K562 (cell line): ENCODE measurements around the gene ZNF548. TPM values are rescaled to one million over a fixed set of nuclear protein-coding genes. Genes with fewer than 3 reads are reported as not detected.
A peak's percentile ranks its signal among the peaks of the same experiment; 100 is the strongest.

Experiments used
- GABPA ChIP-seq: fragments of 200-800 bp; sonication (Bioruptor generic); conservative IDR thresholded peaks from 2 replicates; pipeline ENCODE4 v1.6.1; 2016; ENCODE audit warnings: low read depth, missing genetic modification characterization, missing compliant biosample characterization
- HNRNPK ChIP-seq: fragments of 200-400 bp; formaldehyde crosslinking; IDR thresholded peaks from one replicate; pipeline ENCODE4 v1.6.1; 2018; ENCODE audit warnings: mild to moderate bottlenecking, low read depth, low read length; ENCODE audit not compliant: poor library complexity, severe bottlenecking
- KDM4B ChIP-seq, 2 experiments: fragments of 450-650 bp in 1 of 2; sonication (generic) in 1 of 2; IDR thresholded peaks; 2 replicates each; pipeline ENCODE4 v1.6.1; 2016 to 2017; ENCODE audit warnings: borderline replicate concordance in 2 of 2, antibody characterized with exemption in 1 of 2, low read depth in 1 of 2, mild to moderate bottlenecking in 1 of 2
- LEF1 ChIP-seq: fragments of 450-650 bp; IDR thresholded peaks from 2 replicates; pipeline ENCODE4 v1.6.1; 2016; ENCODE audit warnings: mild to moderate bottlenecking
- POLR2AphosphoS2 ChIP-seq: IDR thresholded peaks from 2 replicates; pipeline ENCODE4 v1.6.1; 2012; ENCODE audit warnings: low read length, improper control_type of control experiment
- PURB ChIP-seq: sonication (generic); formaldehyde crosslinking; IDR thresholded peaks from 2 replicates; pipeline ENCODE4 v1.9.0; 2021; ENCODE audit warnings: low read depth, mild to moderate bottlenecking, missing genetic modification reagents
- RB1 ChIP-seq: fragments of 450-650 bp; IDR thresholded peaks from 2 replicates; pipeline ENCODE4 v1.6.1; 2017; ENCODE audit warnings: low read depth, mild to moderate bottlenecking
- RFX7 ChIP-seq: fragments of 250-450 bp; sonication (Bioruptor Pico); IDR thresholded peaks from 2 replicates; pipeline ENCODE4 v1.5.1; 2021; ENCODE audit warnings: mild to moderate bottlenecking
- SP2 ChIP-seq: IDR thresholded peaks from 2 replicates; pipeline ENCODE4 v1.6.1; 2011; ENCODE audit warnings: mild to moderate bottlenecking, low read depth, low read length, moderate library complexity; ENCODE audit not compliant: poor library complexity, severe bottlenecking; ENCODE audit errors: extremely low read depth
- TAF1 ChIP-seq: IDR thresholded peaks from 2 replicates; pipeline ENCODE4 v1.6.1; 2011; ENCODE audit warnings: mild to moderate bottlenecking, low read length, moderate library complexity; ENCODE audit not compliant: insufficient read depth, control insufficient read depth, severe bottlenecking; ENCODE audit errors: extremely low read depth
- TAF9B ChIP-seq: fragments of 450-650 bp; IDR thresholded peaks from 2 replicates; pipeline ENCODE4 v1.6.1; 2018; ENCODE audit warnings: mild to moderate bottlenecking; ENCODE audit not compliant: partially characterized antibody
- ZEB2 ChIP-seq: fragments of 450-650 bp; IDR thresholded peaks from 2 replicates; pipeline ENCODE4 v1.6.1; 2016
- ZNF12 ChIP-seq: sonication (generic); formaldehyde crosslinking; IDR thresholded peaks from 2 replicates; pipeline ENCODE4 v1.4.0; 2020; ENCODE audit warnings: mild to moderate bottlenecking, missing genetic modification reagents
- ZNF133 ChIP-seq: fragments of 250-450 bp; sonication (Bioruptor Pico); IDR thresholded peaks from 2 replicates; pipeline ENCODE4 v1.4.0; 2020; ENCODE audit warnings: mild to moderate bottlenecking
- ZNF165 ChIP-seq: fragments of 250-450 bp; sonication (Bioruptor Pico); IDR thresholded peaks from 2 replicates; pipeline ENCODE4 v1.4.0; 2020; ENCODE audit warnings: borderline replicate concordance
- polyA plus RNA-seq, 8 experiments: library from polyadenylated mRNA; depleted of rRNA in 4 of 8; stranded (reverse) in 5 of 8; unstranded in 3 of 8; fragments of >200 nt; fragmentation: Nextera tagmentation in 2 of 8; fragmentation: Illumina TruSeq in 1 of 8; extraction: Ambion mirVana in 2 of 8; extraction: Trizol in 1 of 8; gene quantifications; 2 replicates each; pipeline versions ENCODE4 v1.2.1 to v1.2.3, GENCODE V29; 2011 to 2014; ENCODE audit warnings: inconsistent platforms in 1 of 8, missing spikeins in 1 of 8
- total RNA-seq, 7 experiments: library from RNA; depleted of rRNA in 6 of 7; stranded (reverse); fragments of >200 nt in 6 of 7; fragmentation: Illumina TruSeq in 2 of 7; extraction: Trizol in 2 of 7; gene quantifications; 2 replicates each; pipeline versions ENCODE4 v1.2.1 to v1.2.3, GENCODE V29; 2011 to 2021; ENCODE audit warnings: low replicate concordance in 1 of 7
- TF ChIP-seq, protein P1 (sequence below): fragments of 200-800 bp; sonication (Bioruptor generic); IDR thresholded peaks from 2 replicates; pipeline ENCODE4 v1.6.1; 2017; ENCODE audit warnings: missing genetic modification characterization, missing compliant biosample characterization
- TF ChIP-seq, protein P2 (sequence below): fragments of 250-450 bp; sonication (Bioruptor Pico); IDR thresholded peaks from 2 replicates; pipeline ENCODE4 v1.5.1; 2021; ENCODE audit warnings: mild to moderate bottlenecking
- TF ChIP-seq, protein P3 (sequence below): fragments of 450-650 bp; IDR thresholded peaks from 2 replicates; pipeline ENCODE4 v1.6.1; 2016; ENCODE audit warnings: borderline replicate concordance
- TF ChIP-seq, protein P4 (sequence below): sonication (generic); formaldehyde crosslinking; IDR thresholded peaks from 2 replicates; pipeline ENCODE4 v1.8.0; 2022; ENCODE audit warnings: mild to moderate bottlenecking, missing genetic modification reagents, borderline replicate concordance
- TF ChIP-seq, protein P5 (sequence below): sonication (generic); formaldehyde crosslinking; IDR thresholded peaks from 2 replicates; pipeline ENCODE4 v1.8.0; 2022; ENCODE audit warnings: mild to moderate bottlenecking, missing genetic modification reagents

ZNF548 gene
- total and polyA plus RNA-seq, 9 of the 15 experiments (the other 6 are each of a cell fraction or from before 2014, with no cell fraction given): 1.5 to 8.7 (median 4.5) TPM

DNA sequence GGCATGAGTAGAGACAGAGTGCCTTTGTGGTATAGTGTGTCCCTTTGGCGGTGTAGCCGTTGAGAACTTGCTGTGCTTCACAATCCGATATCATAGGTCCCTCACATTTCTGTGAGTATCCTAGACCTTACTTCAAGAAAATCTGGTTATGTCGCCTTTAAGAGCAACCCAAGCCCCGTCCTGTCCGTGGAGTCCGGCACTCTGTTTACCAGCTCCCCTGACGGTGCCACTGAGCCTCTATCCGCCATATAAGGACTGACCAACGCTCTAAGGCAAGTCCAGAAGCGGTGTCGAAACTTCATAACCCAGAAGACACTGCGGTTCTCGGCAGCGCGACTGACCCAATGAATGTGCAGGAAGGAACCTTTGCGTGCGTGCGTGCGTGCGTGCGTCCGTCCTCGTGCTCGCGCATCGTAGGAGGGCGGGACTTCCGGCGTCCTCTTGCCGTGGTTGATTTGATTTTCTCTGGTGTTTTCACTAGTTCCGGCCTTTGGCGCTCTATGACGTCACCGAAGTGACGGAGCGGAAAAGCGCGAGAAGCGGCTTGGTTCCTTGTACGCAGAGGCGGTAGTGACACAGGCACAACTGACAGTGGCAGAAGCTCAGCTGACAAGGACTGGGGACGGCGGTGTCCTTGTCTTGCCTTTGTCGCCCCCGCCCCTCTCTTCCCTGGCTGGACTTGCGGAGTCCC is 26.5 kb upstream of the ZNF548 start, which contains the start of the genes TRAPPC2B and ZNF547 (continued):
- TF ChIP-seq, protein P1, sequence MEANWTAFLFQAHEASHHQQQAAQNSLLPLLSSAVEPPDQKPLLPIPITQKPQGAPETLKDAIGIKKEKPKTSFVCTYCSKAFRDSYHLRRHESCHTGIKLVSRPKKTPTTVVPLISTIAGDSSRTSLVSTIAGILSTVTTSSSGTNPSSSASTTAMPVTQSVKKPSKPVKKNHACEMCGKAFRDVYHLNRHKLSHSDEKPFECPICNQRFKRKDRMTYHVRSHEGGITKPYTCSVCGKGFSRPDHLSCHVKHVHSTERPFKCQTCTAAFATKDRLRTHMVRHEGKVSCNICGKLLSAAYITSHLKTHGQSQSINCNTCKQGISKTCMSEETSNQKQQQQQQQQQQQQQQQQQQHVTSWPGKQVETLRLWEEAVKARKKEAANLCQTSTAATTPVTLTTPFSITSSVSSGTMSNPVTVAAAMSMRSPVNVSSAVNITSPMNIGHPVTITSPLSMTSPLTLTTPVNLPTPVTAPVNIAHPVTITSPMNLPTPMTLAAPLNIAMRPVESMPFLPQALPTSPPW: peak; percentile 36
- no peak for TF ChIP-seq RB1
- TF ChIP-seq, protein P2, sequence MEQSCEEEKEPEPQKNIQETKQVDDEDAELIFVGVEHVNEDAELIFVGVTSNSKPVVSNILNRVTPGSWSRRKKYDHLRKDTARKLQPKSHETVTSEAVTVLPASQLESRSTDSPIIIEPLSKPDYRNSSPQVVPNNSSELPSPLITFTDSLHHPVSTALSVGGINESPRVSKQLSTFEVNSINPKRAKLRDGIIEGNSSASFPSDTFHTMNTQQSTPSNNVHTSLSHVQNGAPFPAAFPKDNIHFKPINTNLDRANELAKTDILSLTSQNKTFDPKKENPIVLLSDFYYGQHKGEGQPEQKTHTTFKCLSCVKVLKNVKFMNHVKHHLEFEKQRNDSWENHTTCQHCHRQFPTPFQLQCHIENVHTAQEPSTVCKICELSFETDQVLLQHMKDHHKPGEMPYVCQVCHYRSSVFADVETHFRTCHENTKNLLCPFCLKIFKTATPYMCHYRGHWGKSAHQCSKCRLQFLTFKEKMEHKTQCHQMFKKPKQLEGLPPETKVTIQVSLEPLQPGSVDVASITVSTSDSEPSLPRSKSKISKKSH (CRISPR knock-in tag): no peak
- TF ChIP-seq LEF1: no peak
- TF ChIP-seq, protein P3, sequence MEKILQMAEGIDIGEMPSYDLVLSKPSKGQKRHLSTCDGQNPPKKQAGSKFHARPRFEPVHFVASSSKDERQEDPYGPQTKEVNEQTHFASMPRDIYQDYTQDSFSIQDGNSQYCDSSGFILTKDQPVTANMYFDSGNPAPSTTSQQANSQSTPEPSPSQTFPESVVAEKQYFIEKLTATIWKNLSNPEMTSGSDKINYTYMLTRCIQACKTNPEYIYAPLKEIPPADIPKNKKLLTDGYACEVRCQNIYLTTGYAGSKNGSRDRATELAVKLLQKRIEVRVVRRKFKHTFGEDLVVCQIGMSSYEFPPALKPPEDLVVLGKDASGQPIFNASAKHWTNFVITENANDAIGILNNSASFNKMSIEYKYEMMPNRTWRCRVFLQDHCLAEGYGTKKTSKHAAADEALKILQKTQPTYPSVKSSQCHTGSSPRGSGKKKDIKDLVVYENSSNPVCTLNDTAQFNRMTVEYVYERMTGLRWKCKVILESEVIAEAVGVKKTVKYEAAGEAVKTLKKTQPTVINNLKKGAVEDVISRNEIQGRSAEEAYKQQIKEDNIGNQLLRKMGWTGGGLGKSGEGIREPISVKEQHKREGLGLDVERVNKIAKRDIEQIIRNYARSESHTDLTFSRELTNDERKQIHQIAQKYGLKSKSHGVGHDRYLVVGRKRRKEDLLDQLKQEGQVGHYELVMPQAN: no peak
- TF ChIP-seq, protein P4, sequence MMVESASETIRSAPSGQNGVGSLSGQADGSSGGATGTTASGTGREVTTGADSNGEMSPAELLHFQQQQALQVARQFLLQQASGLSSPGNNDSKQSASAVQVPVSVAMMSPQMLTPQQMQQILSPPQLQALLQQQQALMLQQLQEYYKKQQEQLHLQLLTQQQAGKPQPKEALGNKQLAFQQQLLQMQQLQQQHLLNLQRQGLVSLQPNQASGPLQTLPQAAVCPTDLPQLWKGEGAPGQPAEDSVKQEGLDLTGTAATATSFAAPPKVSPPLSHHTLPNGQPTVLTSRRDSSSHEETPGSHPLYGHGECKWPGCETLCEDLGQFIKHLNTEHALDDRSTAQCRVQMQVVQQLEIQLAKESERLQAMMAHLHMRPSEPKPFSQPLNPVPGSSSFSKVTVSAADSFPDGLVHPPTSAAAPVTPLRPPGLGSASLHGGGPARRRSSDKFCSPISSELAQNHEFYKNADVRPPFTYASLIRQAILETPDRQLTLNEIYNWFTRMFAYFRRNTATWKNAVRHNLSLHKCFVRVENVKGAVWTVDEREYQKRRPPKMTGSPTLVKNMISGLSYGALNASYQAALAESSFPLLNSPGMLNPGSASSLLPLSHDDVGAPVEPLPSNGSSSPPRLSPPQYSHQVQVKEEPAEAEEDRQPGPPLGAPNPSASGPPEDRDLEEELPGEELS (CRISPR knock-in tag): no peak
- peak; percentile 18 for TF ChIP-seq SP2
- TF ChIP-seq TAF9B: no peak
- TF ChIP-seq ZNF133 (CRISPR knock-in tag): no peak
- TF ChIP-seq ZNF165 (CRISPR knock-in tag): no peak
- TF ChIP-seq GABPA: peak; percentile 93
- no peak for TF ChIP-seq POLR2AphosphoS2
- no peak for TF ChIP-seq ZNF12 (CRISPR knock-in tag)
- no peak for TF ChIP-seq PURB (CRISPR knock-in tag)
- no peak for TF ChIP-seq RFX7 (CRISPR knock-in tag)
- no peak for TF ChIP-seq ZEB2
- no peak for TF ChIP-seq TAF1
- TF ChIP-seq, protein P5, sequence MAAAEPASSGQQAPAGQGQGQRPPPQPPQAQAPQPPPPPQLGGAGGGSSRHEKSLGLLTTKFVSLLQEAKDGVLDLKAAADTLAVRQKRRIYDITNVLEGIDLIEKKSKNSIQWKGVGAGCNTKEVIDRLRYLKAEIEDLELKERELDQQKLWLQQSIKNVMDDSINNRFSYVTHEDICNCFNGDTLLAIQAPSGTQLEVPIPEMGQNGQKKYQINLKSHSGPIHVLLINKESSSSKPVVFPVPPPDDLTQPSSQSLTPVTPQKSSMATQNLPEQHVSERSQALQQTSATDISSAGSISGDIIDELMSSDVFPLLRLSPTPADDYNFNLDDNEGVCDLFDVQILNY (CRISPR knock-in tag): no peak
- no peak for TF ChIP-seq KDM4B (IDR thresholded peaks at IDR 0.05; ENCODE audit: borderline replicate concordance in 2 of 2, low read depth in 1 of 2)
- TF ChIP-seq HNRNPK: no peak
